HG03175 (cell line): ENCODE data around the gene CD3D.
A peak's percentile ranks its signal among the peaks of the same experiment; 100 is the strongest.
"Not testable (repeated sequence)": the region's sequence is repeated elsewhere in the genome, so short reads cannot be mapped to it uniquely, and the experiment has no call there.

ENCODE experiments used
- ATAC-seq: cut with Tn5 transposase; IDR thresholded peaks from one replicate; pipeline ENCODE4 v1.9.1; 2021; ENCODE audit warnings: mild to moderate bottlenecking, moderate library complexity; ENCODE audit not compliant: unreplicated experiment

The CD3D gene

GRCh38 chr11:118339281-118339961 lies 3.1 kb downstream of the CD3D start:
- no peak for ATAC-seq

- no peak for ATAC-seq
These were observed 3.9 kb downstream of the CD3D start for GRCh38 chr11:118338637-118339061.

GRCh38 chr11:118334745-118335144 lies 7.8 kb downstream of the CD3D start:
- ATAC-seq = no peak

GRCh38 chr11:118328745-118329144 lies 13.8 kb downstream of the CD3D start:
- ATAC-seq = no peak

- no peak for ATAC-seq
These were observed 17.2 kb downstream of the CD3D start for GRCh38 chr11:118325283-118325682.

- ATAC-seq = no peak
These were observed 19.8 kb downstream of the CD3D start for GRCh38 chr11:118322721-118323120.

GRCh38 chr11:118321386-118322082 lies 21.0 kb downstream of the CD3D start:
- ATAC-seq = peak; percentile 43

- ATAC-seq = no peak
These were observed 22.0 kb downstream of the CD3D start for GRCh38 chr11:118320515-118320914.

GRCh38 chr11:118319337-118319707 lies 23.2 kb downstream of the CD3D start:
- ATAC-seq = no peak

GRCh38 chr11:118318581-118319336 lies 23.7 kb downstream of the CD3D start:
- no peak for ATAC-seq

- no peak for ATAC-seq
These were observed 24.4 kb downstream of the CD3D start for GRCh38 chr11:118318124-118318523.

- ATAC-seq = no peak
These were observed 27.5 kb downstream of the CD3D start for GRCh38 chr11:118314988-118315411.

GRCh38 chr11:118313242-118313641 lies 29.3 kb downstream of the CD3D start:
- ATAC-seq = no peak

- ATAC-seq = no peak
These were observed 30.2 kb downstream of the CD3D start for GRCh38 chr11:118312328-118312727.

- no peak for ATAC-seq
These were observed 31.0 kb downstream of the CD3D start for GRCh38 chr11:118311518-118311917.

- no peak for ATAC-seq
These were observed 31.6 kb downstream of the CD3D start for GRCh38 chr11:118310781-118311485.

- no peak for ATAC-seq
These were observed 32.2 kb downstream of the CD3D start for GRCh38 chr11:118310271-118310670.

GRCh38 chr11:118308995-118309528 lies 33.4 kb downstream of the CD3D start:
- not testable (repeated sequence) for ATAC-seq

- ATAC-seq = no peak
These were observed 35.9 kb downstream of the CD3D start for GRCh38 chr11:118306556-118306955.

GRCh38 chr11:118305726-118306125 lies 36.8 kb downstream of the CD3D start:
- ATAC-seq = no peak
